NCI-H146 (cell line): ENCODE data around the gene FAM151A.

Experiments
- DNase-seq: peaks from one replicate; lab custom pipeline; 2025; lab: John Stamatoyannopoulos, UW

The FAM151A gene

GRCh38 chr1:54623216-54624007, at the start of gene FAM151A:
TSS of gene FAM151A (minus strand) at chr1:54623525. CDS start at chr1:54623395, 130 bp downstream.
- no peak for DNase-seq

GRCh38 chr1:54671985-54672608, 48.8 kb upstream of the FAM151A start:
- peak; percentile 36 for DNase-seq

GRCh38 chr1:54668567-54668966, 45.2 kb upstream of the FAM151A start:
- DNase-seq = no peak

- DNase-seq = no peak
These were observed 44.5 kb upstream of the FAM151A start for GRCh38 chr1:54667797-54668196.

GRCh38 chr1:54666333-54666732, 43.0 kb upstream of the FAM151A start:
- DNase-seq = no peak

GRCh38 chr1:54665852-54666251, 42.5 kb upstream of the FAM151A start:
- DNase-seq = no peak

GRCh38 chr1:54664364-54664763, 41.0 kb upstream of the FAM151A start:
- DNase-seq = no peak

- no peak for DNase-seq
These were observed 40.4 kb upstream of the FAM151A start for GRCh38 chr1:54663725-54664124.

- DNase-seq = no peak
These were observed 35.0 kb upstream of the FAM151A start for GRCh38 chr1:54658164-54658913.

GRCh38 chr1:54653036-54653435, 29.7 kb upstream of the FAM151A start:
- DNase-seq = no peak

GRCh38 chr1:54652168-54652567, 28.8 kb upstream of the FAM151A start:
- no peak for DNase-seq

- no peak for DNase-seq
These were observed 28.3 kb upstream of the FAM151A start for GRCh38 chr1:54651608-54652007.

- no peak for DNase-seq
These were observed 27.1 kb upstream of the FAM151A start for GRCh38 chr1:54650417-54650816.

- DNase-seq = no peak
These were observed 26.6 kb upstream of the FAM151A start for GRCh38 chr1:54649921-54650320.

- DNase-seq = no peak
These were observed 26.0 kb upstream of the FAM151A start for GRCh38 chr1:54649130-54649898.

- no peak for DNase-seq
These were observed 22.7 kb upstream of the FAM151A start for GRCh38 chr1:54645806-54646676.

- DNase-seq = no peak
These were observed 20.4 kb upstream of the FAM151A start for GRCh38 chr1:54643736-54644135.

GRCh38 chr1:54640863-54641836, 17.8 kb upstream of the FAM151A start, which contains the start of gene MROH7:
TSS of gene MROH7 (plus strand) at chr1:54641786. CDS start at chr1:54652927, 11,141 bp downstream.
- no peak for DNase-seq

- no peak for DNase-seq
These were observed 17.0 kb upstream of the FAM151A start for GRCh38 chr1:54640361-54640760.
